H9 (cell line): ENCODE results near the gene TTC39B. TPM values are rescaled to one million over a fixed set of nuclear protein-coding genes. Genes with fewer than 3 reads are reported as not detected.

ENCODE experiments used
- DNase-seq: peaks from one replicate; pipeline ENCODE4 v3.0.0-alpha.2; 2017
- H2AFZ ChIP-seq: one replicate; pipeline ENCODE4 v1.6.1; 2013; ENCODE audit warnings: mild to moderate bottlenecking, low read length, control low read depth, moderate library complexity
- H2AK5ac ChIP-seq: 2 replicates; pipeline ENCODE4 v1.6.1; 2013; ENCODE audit warnings: low read length, control low read depth, mixed read lengths; ENCODE audit not compliant: insufficient read length
- H2BK120ac ChIP-seq: one replicate; pipeline ENCODE4 v1.6.1; 2013; ENCODE audit warnings: low read depth, mild to moderate bottlenecking, low read length, control low read depth, inconsistent platforms; ENCODE audit not compliant: poor library complexity, severe bottlenecking
- H2BK12ac ChIP-seq: 2 replicates; pipeline ENCODE4 v1.6.1; 2013; ENCODE audit warnings: low read length, control low read depth, mixed read lengths, low read depth; ENCODE audit not compliant: insufficient read length
- H2BK15ac ChIP-seq: 2 replicates; pipeline ENCODE4 v1.6.1; 2013; ENCODE audit warnings: low read depth, low read length, control low read depth
- H2BK20ac ChIP-seq: one replicate; pipeline ENCODE4 v1.6.1; 2013; ENCODE audit warnings: low read depth, mild to moderate bottlenecking, low read length, control low read depth, inconsistent platforms; ENCODE audit not compliant: poor library complexity, severe bottlenecking
- H2BK5ac ChIP-seq: 2 replicates; pipeline ENCODE4 v1.6.1; 2013; ENCODE audit warnings: low read length, control low read depth, mixed read lengths; ENCODE audit not compliant: insufficient read length
- H3K14ac ChIP-seq: 2 replicates; pipeline ENCODE4 v1.6.1; 2013; ENCODE audit warnings: low read length, control low read depth; ENCODE audit not compliant: insufficient read depth
- H3K18ac ChIP-seq: 2 replicates; pipeline ENCODE4 v1.6.1; 2013; ENCODE audit warnings: low read depth, mild to moderate bottlenecking, mixed read lengths, low read length, control low read depth; ENCODE audit not compliant: insufficient read length
- H3K23ac ChIP-seq: 2 replicates; pipeline ENCODE4 v1.6.1; 2013; ENCODE audit warnings: low read length, control low read depth, mixed read lengths, low read depth; ENCODE audit not compliant: insufficient read length
- H3K23me2 ChIP-seq: 2 replicates; pipeline ENCODE4 v1.6.1; 2013; ENCODE audit warnings: low read depth, mild to moderate bottlenecking, mixed read lengths, low read length, control low read depth; ENCODE audit not compliant: insufficient read length, poor library complexity, severe bottlenecking
- H3K27ac ChIP-seq: 2 replicates; pipeline ENCODE4 v1.5.1; 2013; ENCODE audit warnings: low read length, control low read depth, mixed read lengths, low read depth; ENCODE audit not compliant: insufficient read length
- H3K27me3 ChIP-seq: 2 replicates; pipeline ENCODE4 v1.6.1; 2013; ENCODE audit warnings: low read length, control low read depth, inconsistent platforms; ENCODE audit not compliant: insufficient read depth
- H3K4ac ChIP-seq: 2 replicates; pipeline ENCODE4 v1.6.1; 2013; ENCODE audit warnings: low read depth, mild to moderate bottlenecking, control low read depth, inconsistent platforms, low read length, moderate library complexity
- H3K4me1 ChIP-seq: 2 replicates; pipeline ENCODE4 v1.6.1; 2013; ENCODE audit warnings: low read length, control low read depth, inconsistent platforms; ENCODE audit not compliant: insufficient read depth
- H3K4me2 ChIP-seq: 2 replicates; pipeline ENCODE4 v1.6.1; 2013; ENCODE audit warnings: low read length, control low read depth, mixed read lengths; ENCODE audit not compliant: insufficient read length, insufficient read depth
- H3K56ac ChIP-seq: 2 replicates; pipeline ENCODE4 v1.6.1; 2013; ENCODE audit warnings: low read depth, mild to moderate bottlenecking, mixed read lengths, low read length, control low read depth; ENCODE audit not compliant: insufficient read length
- H3K79me1 ChIP-seq: 2 replicates; pipeline ENCODE4 v1.6.1; 2013; ENCODE audit warnings: low read depth, mild to moderate bottlenecking, moderate library complexity, low read length, control low read depth, inconsistent platforms; ENCODE audit not compliant: insufficient read depth, poor library complexity, severe bottlenecking
- H3K79me2 ChIP-seq: 2 replicates; pipeline ENCODE4 v1.6.1; 2013; ENCODE audit warnings: low read length, control low read depth, inconsistent platforms; ENCODE audit not compliant: insufficient read depth
- H3K9ac ChIP-seq: 2 replicates; pipeline ENCODE4 v1.6.1; 2013; ENCODE audit warnings: low read length, control low read depth, mixed read lengths; ENCODE audit not compliant: insufficient read length; ENCODE audit errors: extremely low read depth
- H3K9me3 ChIP-seq: one replicate; pipeline ENCODE4 v1.6.1; 2013; ENCODE audit warnings: low read depth, low read length, inconsistent platforms; ENCODE audit not compliant: control insufficient read depth
- H3T11ph ChIP-seq: one replicate; pipeline ENCODE4 v1.6.1; 2013; ENCODE audit warnings: mild to moderate bottlenecking, low read length, control low read depth, inconsistent platforms
- H4K20me1 ChIP-seq: one replicate; pipeline ENCODE4 v1.6.1; 2013; ENCODE audit not compliant: control insufficient read depth, insufficient read length, insufficient read depth
- H4K5ac ChIP-seq: 2 replicates; pipeline ENCODE4 v1.6.1; 2013; ENCODE audit warnings: low read depth, mild to moderate bottlenecking, mixed read lengths, low read length, control low read depth; ENCODE audit not compliant: insufficient read length
- H4K8ac ChIP-seq: replicated peaks from 2 replicates; pipeline ENCODE4 v1.6.1; 2013; ENCODE audit warnings: low read length, control low read depth, mixed read lengths, low read depth; ENCODE audit not compliant: insufficient read length
- H4K91ac ChIP-seq: 2 replicates; pipeline ENCODE4 v1.6.1; 2013; ENCODE audit warnings: low read depth, mild to moderate bottlenecking, moderate library complexity, mixed read lengths, low read length, control low read depth; ENCODE audit not compliant: insufficient read length
- H3K27ac Mint-ChIP-seq, 3 experiments: 2 replicates in 2 of 3; 3 replicates in 1 of 3; pipeline ENCODE4 v1.8.0; 2020 to 2021; ENCODE audit warnings: mixed read lengths in 3 of 3, mild to moderate bottlenecking in 1 of 3, moderate library complexity in 1 of 3
- H3K27me3 Mint-ChIP-seq: 2 replicates; pipeline ENCODE4 v1.8.0; 2021; ENCODE audit warnings: low read depth, mild to moderate bottlenecking, moderate library complexity, mixed read lengths
- H3K36me3 Mint-ChIP-seq, 3 experiments: 2 replicates in 2 of 3; 3 replicates in 1 of 3; pipeline ENCODE4 v1.8.0; 2020 to 2021; ENCODE audit warnings: low read depth in 3 of 3, mixed read lengths in 3 of 3; ENCODE audit not compliant: insufficient read depth in 1 of 3
- H3K4me1 Mint-ChIP-seq, 2 experiments: 2 replicates each; pipeline ENCODE4 v1.8.0; 2020; ENCODE audit warnings: mixed read lengths in 2 of 2
- H3K4me3 Mint-ChIP-seq, 2 experiments: 2 replicates in 1 of 2; 3 replicates in 1 of 2; pipeline ENCODE4 v1.8.0; 2020 to 2021; ENCODE audit warnings: mild to moderate bottlenecking in 2 of 2, mixed read lengths in 2 of 2, moderate library complexity in 1 of 2
- H3K9me3 Mint-ChIP-seq, 2 experiments: 2 replicates in 1 of 2; 3 replicates in 1 of 2; pipeline ENCODE4 v1.8.0; 2020; ENCODE audit warnings: mild to moderate bottlenecking in 2 of 2, mixed read lengths in 2 of 2, moderate library complexity in 1 of 2
- CTCF ChIP-seq: fragments of 200-600 bp; sonication (generic); conservative IDR thresholded peaks from 3 replicates; pipeline ENCODE4 v1.8.0; 2021; ENCODE audit warnings: antibody characterized with exemption, mild to moderate bottlenecking
- WGBS: extraction: QIAGEN DNeasy Blood & Tissue Kit; methylation state at CpG from one replicate; pipeline ENCODE4 v1.1.7; 2013; ENCODE audit warnings: missing lambda C conversion rate, low lambda C conversion rate, mixed read lengths; ENCODE audit not compliant: insufficient read length; ENCODE audit errors: extremely low coverage; 5-methylcytosine and 5-hydroxymethylcytosine counted together
- total RNA-seq: library from RNA; stranded (reverse); gene quantifications from 2 replicates; pipeline ENCODE4 v1.2.1, GENCODE V29; 2021

Gene TTC39B
- total RNA-seq, 1 experiment from 2014 or later: 8.2 TPM

- H4K8ac ChIP-seq: no peak overlapping the region
- no CpG with 5 or more reads among the region's 4 CpGs for WGBS
These were observed 1.5 kb downstream of the TTC39B start for GRCh38 chr9:15305470-15305869.

More at GRCh38 chr9:15305470-15305869, 1.5 kb downstream of the TTC39B start:
- Histone ChIP-seq H2AK5ac (no peak overlapping the region), H3K9me3 (no peaks in the 10 kb centered on the region), H3K14ac (no peak overlapping the region), H3K27me3 (no peaks in the 10 kb centered on the region), H3K27ac (no peak overlapping the region), H3K9ac (no peak overlapping the region), H2BK12ac (no peak overlapping the region), H3K79me2 (no peaks in the 10 kb centered on the region), H3K18ac (no peak overlapping the region), H3K79me1 (no peaks in the 10 kb centered on the region), H3T11ph (no peak overlapping the region), H3K23me2 (peaks cover 10% of the 10 kb centered on the region), H2BK15ac (no peak overlapping the region), H2BK20ac (no peak overlapping the region), H3K23ac (no peak overlapping the region), H4K91ac (no peak overlapping the region), H2BK120ac (no peak overlapping the region), H4K20me1 (no peaks in the 10 kb centered on the region), H3K56ac (no peak overlapping the region), H3K4me2 (peak overlapping the region; percentile 86), H4K5ac (no peak overlapping the region), H2BK5ac (no peak overlapping the region), H3K4me1 (no peaks in the 10 kb centered on the region), H3K4ac (no peak overlapping the region), H2AFZ (no peak overlapping the region)
- H3K4me3 Mint-ChIP-seq: peak overlapping the region; percentile 92 to 95
- H3K27me3 Mint-ChIP-seq: peaks cover 14% of the 10 kb centered on the region
- TF ChIP-seq CTCF: no peak
- H3K36me3 Mint-ChIP-seq: peaks cover 0 to 7% (median 0%) of the 10 kb centered on the region in 3 experiments; a peak in 2 of 7 replicates
- peaks cover 24 to 25% of the 10 kb centered on the region in 2 experiments for H3K4me1 Mint-ChIP-seq
- peak overlapping the region; percentile 54 to 83 (median 81); a peak in 2 of 7 replicates for H3K27ac Mint-ChIP-seq
- H3K9me3 Mint-ChIP-seq: no peaks in the 10 kb centered on the region
- DNase-seq: no peak
